Naive thymus-derived CD4-positive, alpha-beta T cell (primary cell): ENCODE data around the gene FHAD1. TPM values are rescaled to one million over a fixed set of nuclear protein-coding genes. Genes with fewer than 3 reads are reported as not detected.
A peak's percentile ranks its signal among the peaks of the same experiment; 100 is the strongest.

Experiments used
- ATAC-seq: fragments of 150-1000 bp; cut with Tn5 transposase; 2 replicates; pipeline ENCODE4 v1.10.0; 2021; ENCODE audit warnings: mild to moderate bottlenecking, moderate library complexity
- CTCF ChIA-PET: fragments of 350-600 bp; sonication (Branson Sonifier 250); formaldehyde crosslinking; loops from one replicate; lab custom pipeline; 2021; ENCODE audit warnings: antibody characterized with exemption; lab: Charles Lee
- POLR2A ChIA-PET: fragments of 350-600 bp; sonication (Branson Sonifier 250); formaldehyde crosslinking; loops from one replicate; lab custom pipeline; 2021; ENCODE audit warnings: antibody characterized with exemption, inconsistent platforms; lab: Charles Lee
- DNase-seq, 9 donors: peaks; one replicate each; pipeline versions ENCODE4 v3.0.0 to v3.0.0-alpha.2; 2020 to 2022; ENCODE audit warnings: mixed read lengths in 1 of 9
- H3K27ac ChIP-seq: one replicate; pipeline ENCODE4 v1.7.0; 2013; ENCODE audit warnings: mild to moderate bottlenecking, low read depth, low read length, moderate library complexity
- H3K27me3 ChIP-seq, 2 donors: one replicate each; pipeline ENCODE4 v1.7.0; 2013; ENCODE audit warnings: low read length in 2 of 2, mild to moderate bottlenecking in 2 of 2, moderate library complexity in 2 of 2; ENCODE audit not compliant: control insufficient read depth in 2 of 2, insufficient read depth in 2 of 2
- H3K36me3 ChIP-seq, 3 experiments: 1 replicate in 2 of 3; 2 replicates in 1 of 3; pipeline ENCODE4 v1.7.0; 2013; ENCODE audit warnings: low read length in 3 of 3, mild to moderate bottlenecking in 3 of 3, moderate library complexity in 1 of 3; ENCODE audit not compliant: insufficient read depth in 3 of 3, control insufficient read depth in 2 of 3
- H3K4me1 ChIP-seq, 2 donors: one replicate each; pipeline ENCODE4 v1.7.0; 2013; ENCODE audit warnings: low read length in 2 of 2, mild to moderate bottlenecking in 2 of 2, moderate library complexity in 1 of 2; ENCODE audit not compliant: control insufficient read depth in 2 of 2, insufficient read depth in 2 of 2
- H3K4me3 ChIP-seq: 2 replicates; pipeline ENCODE4 v1.7.0; 2013; ENCODE audit warnings: mild to moderate bottlenecking, low read length
- H3K9me3 ChIP-seq, 3 experiments: 1 replicate in 2 of 3; 2 replicates in 1 of 3; pipeline ENCODE4 v1.7.0; 2013; ENCODE audit warnings: low read length in 3 of 3; ENCODE audit not compliant: control insufficient read depth in 2 of 3
- H3K27ac Mint-ChIP-seq, 9 donors: one replicate each; pipeline ENCODE4 v1.8.0; 2020 to 2022; ENCODE audit warnings: mixed read lengths in 9 of 9, mild to moderate bottlenecking in 8 of 9, moderate library complexity in 5 of 9, inconsistent platforms in 2 of 9
- H3K27me3 Mint-ChIP-seq, 5 donors: one replicate each; pipeline ENCODE4 v1.8.0; 2021 to 2022; ENCODE audit warnings: mixed read lengths in 5 of 5, mild to moderate bottlenecking in 1 of 5
- H3K36me3 Mint-ChIP-seq, 5 donors: one replicate each; pipeline ENCODE4 v1.8.0; 2020 to 2022; ENCODE audit warnings: mixed read lengths in 5 of 5, mild to moderate bottlenecking in 3 of 5, inconsistent platforms in 1 of 5
- H3K4me1 Mint-ChIP-seq, 7 donors: one replicate each; pipeline ENCODE4 v1.8.0; 2020 to 2022; ENCODE audit warnings: mixed read lengths in 7 of 7, mild to moderate bottlenecking in 3 of 7, inconsistent platforms in 1 of 7
- H3K4me3 Mint-ChIP-seq, 10 donors: one replicate each; pipeline ENCODE4 v1.8.0; 2020 to 2022; ENCODE audit warnings: mild to moderate bottlenecking in 10 of 10, mixed read lengths in 10 of 10, moderate library complexity in 6 of 10, inconsistent platforms in 2 of 10
- H3K9me3 Mint-ChIP-seq, 11 donors: one replicate each; pipeline ENCODE4 v1.8.0; 2020 to 2022; ENCODE audit warnings: mixed read lengths in 11 of 11, mild to moderate bottlenecking in 4 of 11, inconsistent platforms in 1 of 11, moderate library complexity in 1 of 11
- intact Hi-C, 2 donors: fragments of 100-400 bp; cut with micrococcal nuclease; formaldehyde crosslinking; loops; one replicate each; pipeline ENCODE4 v1.15.1; 2023
- polyA plus RNA-seq, 2 donors: library from polyadenylated mRNA; unstranded; fragments of 300-500 nt; fragmentation: Illumina TruSeq; gene quantifications; one replicate each; pipeline ENCODE4 v1.2.3, GENCODE V29; 2021
- total RNA-seq, 6 experiments: library from RNA in 5 of 6; stranded (reverse) in 5 of 6; gene quantifications; 1 replicate in 5 of 6; 2 replicates in 1 of 6; pipeline ENCODE4 v1.2.3 and lab custom pipeline; 2021 to 2026

Gene FHAD1
- total and polyA plus RNA-seq, 7 experiments from 2014 or later, result 0.19 to 1.1 TPM; not detected in 5

DNA sequence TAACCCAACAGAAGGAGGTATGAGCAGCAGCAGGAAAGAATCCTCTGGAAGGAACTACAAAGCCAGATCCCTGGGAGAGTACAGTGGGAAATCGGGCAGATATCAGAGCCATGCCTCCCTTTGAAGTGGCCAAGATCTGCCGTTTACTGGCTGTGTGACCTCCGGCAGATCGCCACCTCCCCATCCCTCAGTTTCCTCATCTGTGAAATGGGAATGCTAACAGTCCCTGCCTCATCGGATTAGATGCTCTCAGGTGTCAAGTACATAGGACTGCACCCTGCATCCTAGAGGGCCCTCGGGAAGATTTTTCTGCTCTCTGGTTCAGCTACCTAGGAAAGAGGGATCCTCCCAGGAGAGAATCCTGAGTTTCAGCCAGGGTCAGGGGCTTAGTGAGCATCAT is 102.1 kb downstream of the FHAD1 start:
- peaks cover 0 to 3% (median 0%) of the 10 kb centered on the region in 5 donors for H3K36me3 Mint-ChIP-seq
- Histone ChIP-seq H3K27ac (no peak overlapping the region), H3K9me3 (no peaks in the 10 kb centered on the region), H3K4me1 (peaks cover 0 to 50% of the 10 kb centered on the region in 2 donors), H3K4me3 (no peak overlapping the region), H3K36me3 (no peaks in the 10 kb centered on the region), H3K27me3 (no peaks in the 10 kb centered on the region)
- ATAC-seq, result no peak
- DNase-seq, result no peak
- intact Hi-C loops, result loop anchor here in 1 of 2 donors (10.0 kb wide), 1 partner anchor 176 kb away; the partner anchor contains the start of genes CASP9 and DNAJC16
- POLR2A ChIA-PET, result no interaction called here
- no peak overlapping the region for H3K4me3 Mint-ChIP-seq
- H3K4me1 Mint-ChIP-seq, result peaks cover 0 to 65% (median 0%) of the 10 kb centered on the region in 7 donors
- peaks cover 0 to 2% (median 0%) of the 10 kb centered on the region in 11 donors for H3K9me3 Mint-ChIP-seq
- no peak overlapping the region for H3K27ac Mint-ChIP-seq
- peaks cover 3 to 41% (median 28%) of the 10 kb centered on the region in 5 donors for H3K27me3 Mint-ChIP-seq
- CTCF ChIA-PET, result no interaction called here

DNA sequence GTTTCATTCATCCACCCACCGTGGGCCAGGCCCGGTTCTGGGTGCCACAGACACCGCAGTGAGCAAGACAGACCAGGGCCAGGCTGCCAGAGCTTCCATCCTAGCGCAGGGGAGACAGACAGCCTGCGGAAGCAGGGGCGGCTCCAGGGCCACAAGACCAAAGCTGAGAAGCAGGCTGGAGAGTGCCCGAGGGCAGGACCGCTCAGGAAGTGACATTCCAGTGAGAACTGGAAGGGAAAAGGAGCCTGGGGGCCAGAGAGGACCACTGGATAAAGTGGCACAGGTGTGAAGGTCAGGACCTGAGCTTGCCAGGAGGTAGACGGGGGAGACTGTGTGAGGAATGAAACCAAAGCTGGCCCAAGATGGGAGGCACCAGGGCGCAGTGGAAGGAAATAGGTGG is 103.1 kb downstream of the FHAD1 start:
- Mint-ChIP-seq H3K4me1 (peaks cover 0 to 55% (median 0%) of the 10 kb centered on the region in 7 donors), H3K4me3 (no peak overlapping the region), H3K9me3 (peaks cover 0 to 2% (median 0%) of the 10 kb centered on the region in 11 donors), H3K36me3 (peaks cover 0 to 3% (median 0%) of the 10 kb centered on the region in 5 donors), H3K27me3 (peaks cover 0 to 31% (median 18%) of the 10 kb centered on the region in 5 donors), H3K27ac (no peak overlapping the region)
- H3K27ac ChIP-seq, result no peak overlapping the region
- no peaks in the 10 kb centered on the region for H3K27me3 ChIP-seq
- intact Hi-C loops, result no loop called here
- DNase-seq (no peak), ATAC-seq (no peak)
- no peaks in the 10 kb centered on the region for H3K36me3 ChIP-seq
- H3K4me1 ChIP-seq, result peaks cover 0 to 42% of the 10 kb centered on the region in 2 donors
- no peak overlapping the region for H3K4me3 ChIP-seq
- no peaks in the 10 kb centered on the region for H3K9me3 ChIP-seq
- ChIA-PET CTCF (no interaction called here), POLR2A (no interaction called here)

- H3K27ac ChIP-seq, result no peak overlapping the region
- CTCF ChIA-PET, result no interaction called here
- no peak overlapping the region for H3K4me3 Mint-ChIP-seq
- POLR2A ChIA-PET, result no interaction called here
- peaks cover 0 to 50% (median 0%) of the 10 kb centered on the region in 7 donors for H3K4me1 Mint-ChIP-seq
- intact Hi-C loops, result no loop called here
- H3K27me3 ChIP-seq, result no peaks in the 10 kb centered on the region
- H3K36me3 Mint-ChIP-seq, result peaks cover 0 to 3% (median 0%) of the 10 kb centered on the region in 5 donors
- DNase-seq, result no peak
- H3K4me3 ChIP-seq, result no peak overlapping the region
- H3K27ac Mint-ChIP-seq, result no peak overlapping the region
- H3K4me1 ChIP-seq, result peaks cover 0 to 37% of the 10 kb centered on the region in 2 donors
- H3K36me3 ChIP-seq, result no peaks in the 10 kb centered on the region
- H3K9me3 Mint-ChIP-seq, result peaks cover 0 to 2% (median 0%) of the 10 kb centered on the region in 11 donors
- no peak for ATAC-seq
- H3K27me3 Mint-ChIP-seq, result peaks cover 0 to 26% (median 14%) of the 10 kb centered on the region in 5 donors
- H3K9me3 ChIP-seq, result no peaks in the 10 kb centered on the region
These were observed 103.7 kb downstream of the FHAD1 start for GRCh38 chr1:15350551-15351200.

DNA sequence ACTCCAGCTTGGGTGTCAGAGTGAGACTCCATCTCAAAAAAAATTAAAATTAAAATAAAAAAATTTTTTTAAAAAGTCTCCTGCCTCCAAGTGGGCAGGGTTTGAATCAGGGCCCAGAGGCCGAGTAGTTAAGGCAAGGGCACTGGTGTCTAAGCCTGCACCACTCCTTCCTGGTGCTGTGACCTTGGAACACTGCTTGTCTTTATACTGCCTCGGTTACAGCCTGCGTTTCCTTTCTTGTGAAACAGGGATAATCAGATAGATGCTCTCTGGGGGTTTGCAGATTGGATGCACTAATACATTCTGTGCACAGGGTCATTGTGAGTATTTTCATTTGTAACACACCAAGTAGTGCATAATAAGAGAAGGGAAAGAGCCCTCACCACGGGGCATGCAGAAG is 104.3 kb downstream of the FHAD1 start:
- intact Hi-C loops, result no loop called here
- no peaks in the 10 kb centered on the region for H3K36me3 ChIP-seq
- no peak overlapping the region for H3K27ac Mint-ChIP-seq
- peak overlapping the region in 1 of 10 donors; percentile 41 for H3K4me3 Mint-ChIP-seq
- CTCF ChIA-PET, result no interaction called here
- H3K9me3 Mint-ChIP-seq, result peaks cover 0 to 2% (median 0%) of the 10 kb centered on the region in 11 donors
- peaks cover 0 to 49% (median 0%) of the 10 kb centered on the region in 7 donors for H3K4me1 Mint-ChIP-seq
- H3K27me3 ChIP-seq, result no peaks in the 10 kb centered on the region
- no peak overlapping the region for H3K4me3 ChIP-seq
- peaks cover 0 to 30% of the 10 kb centered on the region in 2 donors for H3K4me1 ChIP-seq
- peaks cover 4 to 22% (median 14%) of the 10 kb centered on the region in 5 donors for H3K27me3 Mint-ChIP-seq
- no peak overlapping the region for H3K27ac ChIP-seq
- H3K36me3 Mint-ChIP-seq, result peaks cover 0 to 3% (median 0%) of the 10 kb centered on the region in 5 donors
- POLR2A ChIA-PET, result no interaction called here
- no peak for DNase-seq
- H3K9me3 ChIP-seq, result no peaks in the 10 kb centered on the region
- ATAC-seq, result no peak

DNA sequence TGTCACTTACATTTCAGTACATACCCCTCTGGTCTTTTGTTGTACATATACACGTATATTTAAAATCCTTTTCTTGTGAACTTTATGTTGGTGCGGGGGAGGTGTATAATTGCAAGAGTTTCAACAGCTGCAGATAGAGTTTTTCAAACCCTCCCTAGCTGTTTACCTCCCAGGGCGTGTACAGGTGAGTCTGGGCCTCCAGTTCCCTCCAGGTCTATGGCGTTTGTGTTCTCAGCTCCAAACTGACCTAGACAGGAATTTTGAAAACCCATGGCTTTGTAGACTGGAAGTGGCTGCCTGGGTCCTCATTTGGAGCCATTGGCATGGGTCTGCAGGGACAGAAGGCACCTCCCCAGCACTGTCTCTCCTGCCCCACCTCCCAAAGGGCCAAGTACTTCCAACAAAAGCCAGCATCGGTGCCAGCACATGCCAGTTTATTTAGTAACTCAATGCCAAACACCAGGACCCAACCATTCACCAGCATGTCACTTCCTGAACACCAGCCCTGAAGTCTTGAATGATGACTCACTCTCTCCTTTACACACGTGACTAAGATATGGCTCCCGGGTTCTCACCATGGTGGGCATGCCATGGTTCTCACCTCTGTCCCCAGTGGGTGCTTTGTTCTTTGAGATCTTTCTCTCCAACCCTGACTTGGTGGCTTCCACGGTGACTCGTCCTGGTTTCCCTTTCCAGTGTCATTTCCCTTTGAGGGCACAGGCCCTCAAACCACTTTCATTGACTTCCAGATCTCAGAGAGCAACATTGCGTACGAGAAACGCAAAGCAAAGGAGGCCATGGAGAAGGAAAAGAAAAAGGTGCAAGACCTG is 105.3 kb downstream of the FHAD1 start:
- Histone ChIP-seq H3K27me3 (no peaks in the 10 kb centered on the region), H3K4me1 (peaks cover 0 to 20% of the 10 kb centered on the region in 2 donors), H3K36me3 (no peaks in the 10 kb centered on the region), H3K4me3 (no peak overlapping the region), H3K27ac (no peak overlapping the region), H3K9me3 (no peaks in the 10 kb centered on the region)
- Mint-ChIP-seq H3K4me1 (peaks cover 0 to 38% (median 0%) of the 10 kb centered on the region in 7 donors), H3K9me3 (peaks cover 0 to 2% (median 0%) of the 10 kb centered on the region in 11 donors), H3K4me3 (peak overlapping the region in 1 of 10 donors; percentile 41), H3K36me3 (peaks cover 0 to 3% (median 0%) of the 10 kb centered on the region in 5 donors), H3K27ac (peak overlapping the region in 2 of 9 donors; percentile 35 to 44), H3K27me3 (peaks cover 5 to 14% (median 7%) of the 10 kb centered on the region in 5 donors)
- ChIA-PET POLR2A (no interaction called here), CTCF (no interaction called here)
- intact Hi-C loops, result no loop called here
- ATAC-seq (peak; percentile 67), DNase-seq (peak in 1 of 9 donors; percentile 44)

DNA sequence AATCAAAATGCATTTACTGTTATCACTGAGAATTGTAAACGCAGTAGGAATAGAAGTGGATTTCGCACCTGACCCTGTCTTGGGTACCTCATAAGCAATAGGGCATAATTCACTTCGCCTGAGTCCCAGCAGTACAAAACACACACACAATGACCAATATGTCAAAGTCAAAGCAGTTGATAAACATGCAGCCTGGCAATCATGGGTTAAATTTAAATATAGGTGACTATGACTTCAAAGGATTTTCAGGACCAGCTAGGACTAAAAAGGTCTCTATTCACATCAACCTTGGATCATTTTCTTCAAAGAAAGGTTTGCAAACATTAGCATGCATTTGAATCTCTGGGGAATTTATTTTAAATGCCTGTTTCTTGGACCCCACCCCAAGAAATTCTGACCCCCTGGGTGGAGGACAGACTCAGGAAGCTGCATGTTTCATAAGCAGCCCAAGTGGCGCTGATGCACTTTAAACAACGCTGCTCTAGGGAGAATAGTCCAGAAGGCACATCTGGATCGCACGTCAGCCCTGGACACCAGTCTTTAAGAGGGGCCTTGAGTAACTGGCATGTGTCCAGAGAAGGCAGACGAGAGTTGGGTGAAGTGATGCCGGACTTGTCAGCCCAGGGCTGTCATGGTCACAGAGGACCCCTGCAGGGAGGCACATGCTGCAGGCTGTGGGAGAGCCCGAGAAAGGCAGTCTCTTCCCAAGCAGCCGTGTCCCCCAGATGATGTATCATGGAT is 107.0 kb downstream of the FHAD1 start:
- H3K4me1 ChIP-seq, result peaks cover 0 to 10% of the 10 kb centered on the region in 2 donors
- no peak for ATAC-seq
- intact Hi-C loops, result no loop called here
- H3K27ac ChIP-seq, result no peak overlapping the region
- H3K36me3 ChIP-seq, result no peaks in the 10 kb centered on the region
- Mint-ChIP-seq H3K4me1 (peaks cover 0 to 23% (median 0%) of the 10 kb centered on the region in 7 donors), H3K9me3 (peaks cover 0 to 2% (median 0%) of the 10 kb centered on the region in 11 donors), H3K36me3 (no peaks in the 10 kb centered on the region), H3K4me3 (no peak overlapping the region), H3K27me3 (peaks cover 0 to 15% (median 9%) of the 10 kb centered on the region in 5 donors), H3K27ac (no peak overlapping the region)
- CTCF ChIA-PET, result no interaction called here
- H3K9me3 ChIP-seq, result no peaks in the 10 kb centered on the region
- no peak for DNase-seq
- no peak overlapping the region for H3K4me3 ChIP-seq
- POLR2A ChIA-PET, result interaction anchor here (0.6 kb wide), 1 partner anchor 1606 kb away, joined by 4 read pairs; no protein-coding TSS in a partner anchor
- H3K27me3 ChIP-seq, result no peaks in the 10 kb centered on the region
